ES-I3 (cell line): Measurements from ENCODE around the gene IL1RAPL1.

Source experiments
- H3K36me3 ChIP-seq: 2 replicates; pipeline ENCODE4 v1.6.1; 2013; ENCODE audit warnings: mild to moderate bottlenecking, low read length, control low read depth, moderate library complexity; ENCODE audit not compliant: insufficient read depth
- H3K4me1 ChIP-seq: 2 replicates; pipeline ENCODE4 v1.6.1; 2013; ENCODE audit warnings: mild to moderate bottlenecking, control low read depth, low read length; ENCODE audit not compliant: insufficient read depth
- H3K9ac ChIP-seq: 2 replicates; pipeline ENCODE4 v1.6.1; 2013; ENCODE audit warnings: low read depth, mild to moderate bottlenecking, low read length, moderate library complexity
- H3K9me3 ChIP-seq: 2 replicates; pipeline ENCODE4 v1.6.1; 2013; ENCODE audit warnings: mild to moderate bottlenecking, low read length, moderate library complexity; ENCODE audit not compliant: control insufficient read depth, insufficient read depth

IL1RAPL1 gene

DNA sequence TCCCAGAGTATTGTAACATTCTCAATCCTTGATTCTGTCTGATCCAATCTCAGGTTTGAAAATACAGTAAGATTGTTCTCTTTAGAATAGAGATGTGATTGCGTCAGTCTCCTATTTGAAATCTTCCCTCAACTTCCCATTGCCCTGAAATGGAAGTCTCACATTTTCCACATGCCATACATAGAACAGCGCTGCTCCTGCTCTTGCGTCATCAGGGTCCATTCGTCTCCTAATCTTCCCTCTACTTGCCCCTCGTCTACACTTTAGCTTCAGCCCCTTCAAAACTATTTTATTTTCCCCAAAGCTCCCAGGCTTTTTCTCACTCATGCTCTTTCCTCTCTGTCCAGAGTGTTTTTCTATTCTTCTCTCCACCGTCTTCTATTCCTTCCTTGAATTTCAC, 1326.4 kb downstream of the IL1RAPL1 start:
- no peaks in the 10 kb centered on the region for H3K36me3 ChIP-seq
- H3K9me3 ChIP-seq: 0 out of 2 replicates have a peak, but pooled peaks cover 4% of the 10 kb centered on the region
- no peak overlapping the region for H3K9ac ChIP-seq

DNA sequence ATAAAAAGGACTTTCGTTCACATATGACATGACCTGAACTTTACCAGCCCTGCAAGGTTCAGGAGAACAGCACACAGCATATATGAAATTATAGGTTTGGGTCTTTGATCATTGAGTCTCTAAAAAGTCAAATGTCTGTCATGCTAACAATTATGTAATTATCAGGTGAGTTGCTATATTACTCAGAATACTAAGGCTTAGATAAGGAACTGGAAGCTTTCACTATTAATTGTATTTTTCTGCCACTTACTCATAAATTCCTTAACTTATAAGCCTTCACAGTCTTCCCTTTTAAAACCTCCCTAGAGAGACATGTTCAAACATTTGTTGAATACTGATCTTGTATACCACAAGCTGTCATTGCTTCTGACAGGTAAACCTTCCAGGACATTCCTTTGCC, 1335.4 kb downstream of the IL1RAPL1 start:
- Histone ChIP-seq H3K9me3 (no peaks in the 10 kb centered on the region), H3K4me1 (peaks cover 30% of the 10 kb centered on the region), H3K36me3 (no peaks in the 10 kb centered on the region), H3K9ac (no peak overlapping the region)

More for the DNA sequence above, 1326.4 kb downstream of the IL1RAPL1 start:
- no peaks in the 10 kb centered on the region for H3K4me1 ChIP-seq

DNA sequence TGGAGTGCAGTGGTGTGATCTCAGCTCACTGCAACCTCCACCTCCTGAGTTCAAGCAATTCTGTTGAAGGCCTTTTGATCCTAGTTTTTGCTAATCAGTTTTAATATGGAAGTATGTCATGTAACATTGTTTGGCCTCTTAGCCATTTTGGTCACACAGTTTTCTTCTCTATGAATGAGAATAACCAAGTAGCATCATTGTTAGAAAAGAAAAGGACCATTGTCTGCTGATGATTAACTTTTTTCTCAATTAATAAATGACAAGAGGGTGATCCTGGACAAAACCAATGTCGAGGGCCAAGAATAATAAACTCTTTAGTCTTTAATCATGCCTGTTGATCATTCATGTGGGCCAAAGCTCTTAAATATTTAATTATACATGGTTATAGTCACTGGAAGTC, 1338.8 kb downstream of the IL1RAPL1 start:
- H3K36me3 ChIP-seq: no peaks in the 10 kb centered on the region
- no peak overlapping the region for H3K9ac ChIP-seq
- H3K9me3 ChIP-seq: no peaks in the 10 kb centered on the region
- H3K4me1 ChIP-seq: peaks cover 15% of the 10 kb centered on the region

DNA sequence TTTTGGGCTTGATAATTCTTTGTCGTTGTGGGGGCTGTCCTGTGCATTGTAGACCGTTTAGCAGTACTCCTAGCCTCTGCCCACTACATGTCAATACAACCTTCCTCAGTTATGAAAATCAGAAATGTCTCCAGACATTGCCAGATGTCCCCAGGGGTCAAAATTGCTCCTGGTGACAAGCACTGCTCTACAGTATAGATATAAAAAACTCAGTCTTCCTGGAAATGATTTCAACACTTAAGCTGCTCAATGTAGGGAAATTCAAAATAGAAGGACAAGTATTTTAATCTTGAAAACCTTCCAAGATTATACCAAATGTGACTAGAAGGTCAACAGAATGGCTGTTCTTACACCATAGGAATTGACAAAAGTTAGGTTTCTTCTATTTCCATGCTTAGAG, 1339.4 kb downstream of the IL1RAPL1 start:
- H3K9ac ChIP-seq: no peak overlapping the region
- H3K36me3 ChIP-seq: no peaks in the 10 kb centered on the region
- H3K9me3 ChIP-seq: no peaks in the 10 kb centered on the region
- H3K4me1 ChIP-seq: peaks cover 9% of the 10 kb centered on the region

DNA sequence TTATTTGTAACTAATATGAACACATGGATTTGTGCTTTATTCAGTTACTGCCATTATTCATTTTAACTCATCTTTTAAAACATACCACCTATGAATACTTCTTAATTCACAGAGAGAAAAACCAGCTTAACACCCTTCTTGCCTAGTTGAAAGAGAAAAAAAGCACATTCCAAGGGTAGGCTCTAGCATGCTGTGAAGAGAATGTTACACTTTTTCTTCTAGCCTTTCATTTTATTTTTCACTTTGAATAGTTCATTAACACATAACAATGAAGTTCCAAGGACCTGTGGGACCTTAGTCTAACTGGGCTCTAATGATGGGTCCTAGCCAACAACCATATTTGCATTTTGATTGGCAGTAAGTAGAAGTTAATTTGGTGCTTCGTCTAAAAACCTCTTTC, 1348.2 kb downstream of the IL1RAPL1 start:
- Histone ChIP-seq H3K9ac (no peak overlapping the region), H3K9me3 (no peaks in the 10 kb centered on the region), H3K36me3 (no peaks in the 10 kb centered on the region), H3K4me1 (peaks cover 17% of the 10 kb centered on the region; the same call in 1 of the 2 replicates)

DNA sequence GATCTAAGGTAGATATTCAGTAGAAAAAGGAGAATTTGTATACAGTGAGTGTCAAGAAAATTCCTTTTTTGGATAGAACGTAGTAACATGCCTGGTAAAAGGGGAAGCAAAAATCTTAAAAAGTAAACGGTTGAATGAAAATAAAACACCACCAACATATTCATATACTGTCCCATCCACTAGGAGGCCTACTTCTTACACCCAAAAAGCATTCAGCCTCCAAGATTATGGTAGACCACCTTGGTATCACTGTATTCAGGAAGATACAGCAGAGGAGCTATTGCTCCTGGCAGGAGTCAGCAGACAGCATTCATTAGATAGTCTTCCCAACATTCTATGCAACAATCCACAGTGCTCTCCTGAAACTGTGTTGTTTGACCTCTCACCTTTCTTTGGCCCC, 1353.5 kb downstream of the IL1RAPL1 start:
- Histone ChIP-seq H3K9me3 (no peaks in the 10 kb centered on the region), H3K9ac (no peak overlapping the region), H3K4me1 (peaks cover 13% of the 10 kb centered on the region; the same call in 1 of the 2 replicates), H3K36me3 (no peaks in the 10 kb centered on the region)

DNA sequence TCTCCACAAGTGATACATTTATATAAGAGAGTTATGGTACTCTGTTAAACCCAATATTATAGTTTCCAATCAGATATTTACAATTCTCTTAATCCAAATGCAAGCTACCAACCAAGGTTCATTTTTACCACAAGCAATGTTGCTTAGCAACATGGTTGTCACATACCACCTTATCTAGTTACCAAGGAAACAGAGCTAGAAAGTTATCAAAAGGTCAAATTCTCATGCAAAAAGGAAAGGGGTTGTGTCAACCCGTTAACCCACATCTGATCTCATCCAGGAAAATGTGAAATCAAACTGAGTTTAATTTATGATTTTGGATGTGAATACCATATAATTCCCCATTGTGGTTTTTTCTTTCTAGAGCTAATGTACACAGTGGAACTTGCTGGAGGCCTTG, 1354.0 kb downstream of the IL1RAPL1 start:
- peaks cover 8% of the 10 kb centered on the region; the same call in 1 of the 2 replicates for H3K4me1 ChIP-seq
- no peaks in the 10 kb centered on the region for H3K9me3 ChIP-seq
- H3K36me3 ChIP-seq: no peaks in the 10 kb centered on the region
- no peak overlapping the region for H3K9ac ChIP-seq

DNA sequence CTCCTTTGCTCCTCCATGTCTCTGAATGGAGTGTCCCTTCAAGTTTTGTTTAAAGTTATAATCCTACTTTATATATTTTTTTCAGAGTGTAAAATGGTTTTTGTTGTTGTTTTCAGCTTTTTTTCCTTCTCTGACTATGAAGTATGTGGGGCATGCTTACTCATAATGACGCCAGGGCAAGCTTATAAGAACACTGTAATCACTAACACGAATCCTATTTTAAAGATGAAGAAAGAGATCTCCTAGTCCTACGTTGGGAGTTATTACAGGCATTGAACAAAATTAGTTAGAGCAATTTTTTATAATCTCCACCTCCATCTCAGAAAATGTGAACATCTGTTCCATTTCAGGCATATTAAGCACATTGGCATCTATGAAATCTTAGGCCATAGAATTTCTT, 1360.0 kb downstream of the IL1RAPL1 start:
- H3K9me3 ChIP-seq: no peaks in the 10 kb centered on the region
- H3K9ac ChIP-seq: no peak overlapping the region
- H3K36me3 ChIP-seq: no peaks in the 10 kb centered on the region
- H3K4me1 ChIP-seq: no peaks in the 10 kb centered on the region

DNA sequence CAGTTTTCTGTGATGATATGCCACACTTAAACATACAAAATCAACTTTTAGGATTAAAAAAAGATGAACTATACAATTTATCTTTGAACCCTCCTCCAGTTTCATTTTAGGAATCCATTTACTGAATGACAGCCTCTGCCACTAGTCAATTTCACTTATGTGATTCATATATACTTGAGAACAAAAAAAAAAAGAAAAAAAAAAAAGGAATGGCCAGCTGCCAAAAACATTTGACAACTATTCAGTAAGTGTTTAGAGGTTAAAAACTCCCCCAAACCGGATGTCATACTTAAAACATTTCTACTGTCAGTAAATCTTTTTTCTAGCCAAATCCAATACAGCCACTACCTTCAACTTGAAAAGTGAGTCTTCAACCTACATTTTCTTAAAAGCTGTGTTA, 1361.4 kb downstream of the IL1RAPL1 start:
- no peaks in the 10 kb centered on the region for H3K9me3 ChIP-seq
- H3K4me1 ChIP-seq: no peaks in the 10 kb centered on the region
- H3K9ac ChIP-seq: no peak overlapping the region
- no peaks in the 10 kb centered on the region for H3K36me3 ChIP-seq

DNA sequence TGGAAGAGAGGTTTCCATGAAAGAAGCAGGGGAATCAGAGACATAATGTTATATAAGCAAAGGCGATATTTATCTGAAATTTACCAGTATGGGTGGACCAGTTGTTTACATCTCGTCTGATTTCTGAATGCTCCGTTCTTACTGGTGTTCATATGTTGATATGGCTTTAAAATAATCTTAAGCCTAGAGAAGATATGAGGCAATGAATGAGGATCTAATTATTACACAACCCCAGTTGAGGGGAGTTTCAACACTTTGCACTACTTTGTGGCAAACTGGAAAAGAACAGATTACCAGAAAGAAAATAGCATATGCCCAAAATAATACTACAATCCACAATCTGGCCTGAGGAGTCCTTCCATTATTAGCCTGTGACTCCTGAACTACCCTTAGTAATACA, 1364.8 kb downstream of the IL1RAPL1 start:
- H3K9ac ChIP-seq: no peak overlapping the region
- H3K9me3 ChIP-seq: no peaks in the 10 kb centered on the region
- no peaks in the 10 kb centered on the region for H3K4me1 ChIP-seq
- H3K36me3 ChIP-seq: no peaks in the 10 kb centered on the region

DNA sequence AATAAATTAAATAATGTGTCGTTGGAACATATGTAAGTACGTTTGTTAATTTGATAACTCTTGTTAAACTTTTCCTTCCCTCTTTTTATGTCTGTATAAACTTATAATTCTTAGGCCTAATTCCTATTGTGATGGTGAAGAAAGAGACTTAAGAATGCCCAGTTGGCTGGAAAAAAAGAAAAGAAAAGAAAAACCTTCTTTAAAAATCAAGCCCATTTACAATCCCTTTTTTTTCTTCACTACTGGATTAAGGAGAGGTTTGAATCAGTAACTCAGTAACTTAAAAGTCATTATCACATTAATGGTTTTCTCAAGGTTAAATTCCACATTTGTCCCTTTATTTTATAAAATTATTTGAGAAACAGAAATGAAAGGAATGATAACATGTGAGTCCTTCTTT, 1374.8 kb downstream of the IL1RAPL1 start:
- no peaks in the 10 kb centered on the region for H3K9me3 ChIP-seq
- H3K9ac ChIP-seq: no peak overlapping the region
- H3K36me3 ChIP-seq: no peaks in the 10 kb centered on the region
- peaks cover 27% of the 10 kb centered on the region; the same call in 1 of the 2 replicates for H3K4me1 ChIP-seq

DNA sequence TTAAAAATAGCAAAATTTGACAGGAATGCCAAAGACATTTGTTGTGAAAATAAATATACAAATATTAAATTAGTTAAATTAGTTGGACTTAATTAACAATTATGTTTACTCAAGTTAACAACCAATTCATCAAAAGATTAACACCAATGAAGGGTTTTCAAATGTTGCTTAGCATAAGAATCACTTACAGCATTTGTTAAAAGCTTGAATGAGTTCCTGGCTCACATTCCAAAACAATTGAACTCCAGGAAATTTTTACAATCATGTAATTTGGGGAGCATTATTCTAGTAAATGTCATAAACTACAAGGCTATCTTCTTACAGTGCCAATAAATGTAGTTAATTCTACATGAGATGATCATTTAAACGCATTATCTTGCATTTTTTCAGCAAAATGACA, 1378.4 kb downstream of the IL1RAPL1 start:
- Histone ChIP-seq H3K36me3 (no peaks in the 10 kb centered on the region), H3K9ac (no peak overlapping the region), H3K9me3 (no peaks in the 10 kb centered on the region), H3K4me1 (peaks cover 27% of the 10 kb centered on the region; the same call in 1 of the 2 replicates)

DNA sequence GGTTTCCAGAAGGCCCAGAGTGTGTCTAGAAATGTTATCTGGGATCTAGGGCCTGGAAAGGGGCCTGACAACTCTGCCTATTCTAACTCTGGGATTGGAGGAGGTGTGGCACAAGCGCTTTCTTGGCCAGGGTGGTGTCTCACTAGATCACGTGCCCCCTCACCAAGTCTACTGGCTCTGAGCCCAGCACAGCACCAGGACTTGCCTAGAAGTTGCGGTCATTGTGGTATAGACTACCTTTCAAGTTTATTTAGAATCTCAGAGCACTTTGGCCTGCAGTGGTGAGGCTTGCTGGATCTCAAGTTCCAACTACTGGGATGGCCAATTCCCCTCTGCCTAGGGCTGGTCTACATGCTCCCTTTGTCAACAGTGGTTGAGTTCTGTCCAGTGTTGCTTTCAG, 1404.8 kb downstream of the IL1RAPL1 start:
- no peak overlapping the region for H3K9ac ChIP-seq
- no peaks in the 10 kb centered on the region for H3K36me3 ChIP-seq
- H3K9me3 ChIP-seq: no peaks in the 10 kb centered on the region; the same call in 1 of the 2 replicates
- no peaks in the 10 kb centered on the region for H3K4me1 ChIP-seq

DNA sequence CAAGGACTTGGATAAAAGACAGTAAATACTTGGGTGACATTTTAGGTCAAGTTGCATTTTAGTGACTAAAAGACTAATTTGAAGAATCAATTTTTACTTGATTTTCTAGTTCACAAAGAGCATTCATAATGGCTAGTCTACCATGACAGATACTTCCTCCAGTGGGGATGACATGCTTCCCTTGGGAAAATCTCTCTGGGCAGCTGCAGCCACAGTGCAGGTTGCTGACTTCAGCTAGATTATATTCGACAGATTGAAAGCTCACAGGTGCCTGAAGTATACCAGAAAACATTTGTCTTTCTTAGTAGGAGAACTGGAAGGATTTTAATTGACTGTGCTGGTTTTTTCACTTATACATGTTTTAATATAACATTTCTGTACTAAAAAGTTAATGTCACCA, 1418.6 kb downstream of the IL1RAPL1 start:
- peaks cover 10% of the 10 kb centered on the region for H3K4me1 ChIP-seq
- no peaks in the 10 kb centered on the region for H3K36me3 ChIP-seq
- H3K9ac ChIP-seq: no peak overlapping the region
- H3K9me3 ChIP-seq: no peaks in the 10 kb centered on the region
